ENCODE data around the gene GARIN5B.

The GARIN5B gene

DNA sequence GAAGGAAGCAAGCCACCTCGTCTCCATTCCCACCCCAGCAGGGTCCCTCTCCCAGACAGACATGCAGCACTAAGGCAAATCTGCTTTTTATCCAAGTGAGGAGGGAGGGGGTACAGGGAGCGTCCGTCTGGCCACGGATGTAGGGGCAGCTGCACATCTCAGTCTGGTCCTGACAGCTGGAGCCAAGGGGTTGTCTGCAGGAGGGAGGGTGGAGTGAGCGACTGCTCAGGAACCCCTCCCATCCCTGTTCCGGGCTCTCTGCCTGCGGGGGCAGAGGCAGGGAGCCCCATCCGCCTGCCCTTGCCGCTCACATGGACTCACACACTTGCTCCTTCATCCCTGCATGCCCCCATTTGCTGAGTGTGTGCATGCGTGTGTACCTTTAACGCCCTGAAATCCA is 16.1 kb upstream of the GARIN5B start:
- H3F3A ChIP-seq (ENCODE audit: insufficient read depth, low read length): peaks cover 5% of the 10 kb centered on the region
- H3K36me3 ChIP-seq (replicated peaks; ENCODE audit: insufficient read depth, low read length): no peaks in the 10 kb centered on the region
- no peak overlapping the region for H3K27ac ChIP-seq (ENCODE audit: low read length)
- H2AFZ ChIP-seq (ENCODE audit: low read length): no peak overlapping the region
- H3K9me2 ChIP-seq (replicated peaks; ENCODE audit: insufficient read depth, low read length): no peaks in the 10 kb centered on the region
- H4K20me1 ChIP-seq (ENCODE audit: insufficient read depth, low read length): no peaks in the 10 kb centered on the region
- H3K4me2 ChIP-seq (ENCODE audit: low read depth, low read length): no peak overlapping the region
- TF ChIP-seq EZH2 (optimal IDR thresholded peaks at IDR 0.05; ENCODE audit: low read depth, low read length) (no peak), EZH2phosphoT487 (IDR thresholded peaks at IDR 0.05; ENCODE audit: low read length) (no peak)
- TF ChIP-seq, protein P1, sequence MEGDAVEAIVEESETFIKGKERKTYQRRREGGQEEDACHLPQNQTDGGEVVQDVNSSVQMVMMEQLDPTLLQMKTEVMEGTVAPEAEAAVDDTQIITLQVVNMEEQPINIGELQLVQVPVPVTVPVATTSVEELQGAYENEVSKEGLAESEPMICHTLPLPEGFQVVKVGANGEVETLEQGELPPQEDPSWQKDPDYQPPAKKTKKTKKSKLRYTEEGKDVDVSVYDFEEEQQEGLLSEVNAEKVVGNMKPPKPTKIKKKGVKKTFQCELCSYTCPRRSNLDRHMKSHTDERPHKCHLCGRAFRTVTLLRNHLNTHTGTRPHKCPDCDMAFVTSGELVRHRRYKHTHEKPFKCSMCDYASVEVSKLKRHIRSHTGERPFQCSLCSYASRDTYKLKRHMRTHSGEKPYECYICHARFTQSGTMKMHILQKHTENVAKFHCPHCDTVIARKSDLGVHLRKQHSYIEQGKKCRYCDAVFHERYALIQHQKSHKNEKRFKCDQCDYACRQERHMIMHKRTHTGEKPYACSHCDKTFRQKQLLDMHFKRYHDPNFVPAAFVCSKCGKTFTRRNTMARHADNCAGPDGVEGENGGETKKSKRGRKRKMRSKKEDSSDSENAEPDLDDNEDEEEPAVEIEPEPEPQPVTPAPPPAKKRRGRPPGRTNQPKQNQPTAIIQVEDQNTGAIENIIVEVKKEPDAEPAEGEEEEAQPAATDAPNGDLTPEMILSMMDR (IDR thresholded peaks at IDR 0.05; ENCODE audit: low read length): no peak
- H3K9me3 ChIP-seq (replicated peaks; ENCODE audit: insufficient read depth, low read length): no peaks in the 10 kb centered on the region
- 0 out of 2 replicates have a peak, but pooled peaks cover 6% of the 10 kb centered on the region for H3K27me3 ChIP-seq (replicated peaks; ENCODE audit: insufficient read depth, low read length)
- H3K4me1 ChIP-seq (ENCODE audit: low read length): peaks cover 13% of the 10 kb centered on the region; the same call in 1 of the 2 replicates
- DNase-seq: no peak
- H3K4me3 ChIP-seq (ENCODE audit: low read length): no peak overlapping the region
- no peak overlapping the region for H3K9ac ChIP-seq (ENCODE audit: low read length)
- H3K79me2 ChIP-seq (ENCODE audit: low read length): peaks cover 21% of the 10 kb centered on the region

DNA sequence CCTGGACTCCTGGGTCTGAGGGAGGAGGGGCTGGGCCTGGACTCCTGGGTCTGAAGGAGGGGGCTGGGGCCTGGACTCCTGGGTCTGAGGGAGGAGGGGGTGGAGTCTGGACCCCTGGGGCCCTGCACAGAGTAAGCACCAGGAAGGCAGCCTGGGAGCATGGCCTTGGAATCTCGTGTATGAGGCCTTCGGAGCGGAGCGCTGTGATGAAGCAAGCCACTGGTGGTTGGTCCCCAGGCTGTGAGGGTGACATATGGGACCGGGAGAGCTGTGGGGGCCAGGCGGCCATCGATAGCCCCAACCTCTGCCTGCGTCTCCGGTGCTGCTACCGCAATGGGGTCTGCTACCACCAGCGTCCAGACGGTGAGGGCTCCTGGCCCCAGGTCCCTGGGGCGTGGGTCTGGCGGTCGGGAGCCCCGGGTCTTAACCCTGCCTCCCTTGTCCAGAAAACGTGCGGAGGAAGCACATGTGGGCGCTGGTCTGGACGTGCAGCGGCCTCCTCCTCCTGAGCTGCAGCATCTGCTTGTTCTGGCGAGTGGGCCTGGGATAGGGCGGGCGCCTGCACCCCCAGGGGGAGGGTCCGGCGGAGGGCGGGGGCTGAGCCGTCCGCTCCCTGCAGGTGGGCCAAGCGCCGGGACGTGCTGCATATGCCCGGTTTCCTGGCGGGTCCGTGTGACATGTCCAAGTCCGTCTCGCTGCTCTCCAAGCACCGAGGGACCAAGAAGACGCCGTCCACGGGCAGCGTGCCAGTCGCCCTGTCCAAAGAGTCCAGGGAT is 14.5 kb upstream of the GARIN5B start:
- Histone ChIP-seq H3K9me3 (replicated peaks; ENCODE audit: insufficient read depth, low read length) (no peaks in the 10 kb centered on the region), H4K20me1 (ENCODE audit: insufficient read depth, low read length) (no peaks in the 10 kb centered on the region), H3K4me1 (ENCODE audit: low read length) (peaks cover 5% of the 10 kb centered on the region; the same call in 1 of the 2 replicates), H3K36me3 (replicated peaks; ENCODE audit: insufficient read depth, low read length) (no peaks in the 10 kb centered on the region), H3K4me2 (ENCODE audit: low read depth, low read length) (no peak overlapping the region), H3K9me2 (replicated peaks; ENCODE audit: insufficient read depth, low read length) (no peaks in the 10 kb centered on the region), H3F3A (ENCODE audit: insufficient read depth, low read length) (peaks cover 4% of the 10 kb centered on the region; the same call in 1 of the 2 replicates), H2AFZ (ENCODE audit: low read length) (no peak overlapping the region), H3K4me3 (ENCODE audit: low read length) (no peak overlapping the region), H3K79me2 (ENCODE audit: low read length) (peaks cover 12% of the 10 kb centered on the region), H3K27me3 (replicated peaks; ENCODE audit: insufficient read depth, low read length) (peaks cover 18% of the 10 kb centered on the region), H3K27ac (ENCODE audit: low read length) (no peak overlapping the region), H3K9ac (ENCODE audit: low read length) (no peak overlapping the region)
- no peak for DNase-seq
- TF ChIP-seq, protein P1 (IDR thresholded peaks at IDR 0.05; ENCODE audit: low read length): no peak
- TF ChIP-seq EZH2 (optimal IDR thresholded peaks at IDR 0.05; ENCODE audit: low read depth, low read length) (no peak), EZH2phosphoT487 (IDR thresholded peaks at IDR 0.05; ENCODE audit: low read length) (no peak)

DNA sequence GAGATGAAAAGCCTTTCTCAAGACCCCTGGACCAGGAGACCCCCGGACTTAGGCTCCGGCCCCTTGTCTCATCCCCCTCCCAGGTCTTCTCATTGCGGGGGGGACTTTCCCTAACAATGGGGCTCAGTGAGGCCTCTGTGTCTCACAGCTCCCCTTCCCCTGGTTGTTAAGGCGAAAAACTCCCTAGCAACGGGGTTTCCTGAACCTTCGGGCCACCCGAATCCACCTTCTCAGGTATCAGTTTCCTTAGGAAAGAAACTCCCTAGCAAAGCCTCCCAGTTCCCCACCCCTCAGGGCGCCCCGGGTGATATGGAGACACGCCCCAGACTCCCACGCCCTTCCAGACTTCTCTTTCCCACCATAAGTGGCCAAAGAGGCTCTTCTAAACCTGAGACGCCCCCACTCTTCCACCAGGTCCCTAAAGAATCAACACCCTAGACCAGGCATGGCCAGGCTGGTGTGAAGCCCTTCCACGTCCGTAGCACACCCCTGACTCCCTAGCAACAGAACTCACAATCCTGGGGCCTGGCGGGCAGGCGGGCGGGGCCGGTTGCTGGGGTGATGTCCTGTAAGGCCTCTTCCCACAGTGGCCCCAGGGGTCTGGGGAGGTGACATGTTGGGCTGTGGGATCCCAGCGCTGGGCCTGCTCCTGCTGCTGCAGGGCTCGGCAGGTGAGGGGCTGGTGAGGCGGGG is 13.3 kb upstream of the GARIN5B start, which contains the start of gene TMEM190:
TSS of gene TMEM190 (plus strand) at position 586 of the 693 bp plus-strand sequence. CDS start at position 614, 28 bp downstream.
- Histone ChIP-seq H3K9me3 (replicated peaks; ENCODE audit: insufficient read depth, low read length) (no peaks in the 10 kb centered on the region), H3K27me3 (replicated peaks; ENCODE audit: insufficient read depth, low read length) (peaks cover 28% of the 10 kb centered on the region), H3K36me3 (replicated peaks; ENCODE audit: insufficient read depth, low read length) (no peaks in the 10 kb centered on the region), H3K9me2 (replicated peaks; ENCODE audit: insufficient read depth, low read length) (no peaks in the 10 kb centered on the region), H3K9ac (ENCODE audit: low read length) (no peak within 1 kb of the TSS), H3K27ac (ENCODE audit: low read length) (no peak within 1 kb of the TSS), H3F3A (ENCODE audit: insufficient read depth, low read length) (no peaks in the 10 kb centered on the region; the same call in 1 of the 2 replicates), H4K20me1 (ENCODE audit: insufficient read depth, low read length) (no peaks in the 10 kb centered on the region), H3K4me3 (ENCODE audit: low read length) (no peak within 1 kb of the TSS), H2AFZ (ENCODE audit: low read length) (no peak within 1 kb of the TSS), H3K4me1 (ENCODE audit: low read length) (no peaks in the 10 kb centered on the region; the same call in 1 of the 2 replicates), H3K4me2 (ENCODE audit: low read depth, low read length) (no peak within 1 kb of the TSS), H3K79me2 (ENCODE audit: low read length) (peaks cover under 1% of the 10 kb centered on the region)
- no peak for TF ChIP-seq EZH2phosphoT487 (IDR thresholded peaks at IDR 0.05; ENCODE audit: low read length)
- TF ChIP-seq EZH2 (optimal IDR thresholded peaks at IDR 0.05; ENCODE audit: low read depth, low read length): no peak
- no peak for DNase-seq
